GM23338 (cell line): ENCODE data around the gene TREML4. TPM values are rescaled to one million over a fixed set of nuclear protein-coding genes. Genes with fewer than 3 reads are reported as not detected.

Experiments
- ATAC-seq: fragments of 200-7000 bp; cut with Tn5 transposase; 3 replicates; pipeline ENCODE4 v1.9.1; 2020
- DNase-seq: peaks from one replicate; pipeline ENCODE4 v3.0.0-alpha.2; 2015; ENCODE audit warnings: low spot score
- H2AFZ ChIP-seq: fragments of 200-600 bp; sonication (generic); 2 replicates; pipeline ENCODE4 v1.8.0; 2016; ENCODE audit warnings: antibody characterized with exemption, mild to moderate bottlenecking, moderate library complexity
- H3F3A ChIP-seq: fragments of 200-600 bp; sonication (generic); replicated peaks from 2 replicates; pipeline ENCODE4 v1.8.0; 2017; ENCODE audit warnings: antibody characterized with exemption, mixed run types, low read depth
- H3K27ac ChIP-seq: fragments of 200-600 bp; sonication (generic); 2 replicates; pipeline ENCODE4 v1.6.1; 2016; ENCODE audit warnings: low read depth
- H3K27me3 ChIP-seq: fragments of 200-600 bp; sonication (generic); 2 replicates; pipeline ENCODE4 v1.8.0; 2016; ENCODE audit warnings: mild to moderate bottlenecking, mixed run types, moderate library complexity; ENCODE audit not compliant: insufficient read depth
- H3K36me3 ChIP-seq: fragments of 200-600 bp; sonication (generic); 2 replicates; pipeline ENCODE4 v1.8.0; 2016; ENCODE audit warnings: mild to moderate bottlenecking; ENCODE audit not compliant: insufficient read depth
- H3K4me1 ChIP-seq: fragments of 200-600 bp; sonication (generic); 2 replicates; pipeline ENCODE4 v1.8.0; 2016; ENCODE audit warnings: mild to moderate bottlenecking, moderate library complexity; ENCODE audit not compliant: insufficient read depth
- H3K4me2 ChIP-seq: fragments of 200-600 bp; sonication (generic); 2 replicates; pipeline ENCODE4 v1.7.1; 2017; ENCODE audit warnings: mixed run types
- H3K4me3 ChIP-seq: fragments of 200-600 bp; sonication (generic); 2 replicates; pipeline ENCODE4 v1.6.1; 2016; ENCODE audit warnings: mixed run types
- H3K79me2 ChIP-seq: fragments of 200-600 bp; sonication (generic); replicated peaks from 2 replicates; pipeline ENCODE4 v1.8.0; 2017; ENCODE audit warnings: mild to moderate bottlenecking; ENCODE audit not compliant: insufficient read depth
- H3K9me2 ChIP-seq: fragments of 200-600 bp; sonication (generic); 2 replicates; pipeline ENCODE4 v1.8.0; 2017; ENCODE audit not compliant: insufficient read depth
- H4K20me1 ChIP-seq: fragments of 200-600 bp; sonication (generic); replicated peaks from 2 replicates; pipeline ENCODE4 v1.8.0; 2017; ENCODE audit warnings: mild to moderate bottlenecking; ENCODE audit not compliant: insufficient read depth
- H3K27ac Mint-ChIP-seq: 2 replicates; pipeline ENCODE4 v1.8.0; 2020; ENCODE audit warnings: inconsistent platforms, mild to moderate bottlenecking, moderate library complexity, mixed read lengths
- H3K27me3 Mint-ChIP-seq: 3 replicates; pipeline ENCODE4 v1.8.0; 2022; ENCODE audit warnings: low read depth, mild to moderate bottlenecking, moderate library complexity, mixed read lengths, inconsistent platforms; ENCODE audit not compliant: insufficient read depth, poor library complexity
- H3K36me3 Mint-ChIP-seq: 3 replicates; pipeline ENCODE4 v1.8.0; 2021; ENCODE audit warnings: low read depth, mild to moderate bottlenecking, inconsistent platforms, moderate library complexity, mixed read lengths
- H3K4me1 Mint-ChIP-seq: 3 replicates; pipeline ENCODE4 v1.8.0; 2020; ENCODE audit warnings: mild to moderate bottlenecking, inconsistent platforms, mixed read lengths
- H3K4me3 Mint-ChIP-seq: 3 replicates; pipeline ENCODE4 v1.8.0; 2021; ENCODE audit warnings: moderate library complexity, mild to moderate bottlenecking, inconsistent platforms, mixed read lengths
- H3K9me3 Mint-ChIP-seq: 3 replicates; pipeline ENCODE4 v1.8.0; 2020; ENCODE audit warnings: moderate library complexity, mild to moderate bottlenecking, inconsistent platforms, mixed read lengths
- CREB1 ChIP-seq: fragments of 250-450 bp; sonication (Bioruptor Pico); IDR thresholded peaks from 2 replicates; pipeline ENCODE4 v1.5.0; 2020; ENCODE audit warnings: low read depth, mild to moderate bottlenecking, moderate library complexity
- EZH2 ChIP-seq: fragments of 200-600 bp; sonication (generic); IDR thresholded peaks from one replicate; pipeline ENCODE4 v1.8.0; 2017; ENCODE audit warnings: antibody characterized with exemption, mild to moderate bottlenecking, low read depth; ENCODE audit not compliant: unreplicated experiment
- EZH2phosphoT487 ChIP-seq: fragments of 200-600 bp; sonication (generic); IDR thresholded peaks from one replicate; pipeline ENCODE4 v1.8.1; 2018; ENCODE audit warnings: antibody characterized with exemption; ENCODE audit not compliant: unreplicated experiment
- JUNB ChIP-seq: IDR thresholded peaks from one replicate; pipeline ENCODE4 v1.6.1; 2016; ENCODE audit warnings: antibody characterized with exemption; ENCODE audit not compliant: unreplicated experiment
- NANOG ChIP-seq: IDR thresholded peaks from 2 replicates; pipeline ENCODE4 v1.6.1; 2016; ENCODE audit warnings: antibody characterized with exemption, borderline replicate concordance
- POLR2AphosphoS5 ChIP-seq: IDR thresholded peaks from 2 replicates; pipeline ENCODE4 v1.6.1; 2016; ENCODE audit warnings: antibody characterized with exemption, low read depth
- STAT1 ChIP-seq: IDR thresholded peaks from one replicate; pipeline ENCODE4 v1.6.1; 2016; ENCODE audit warnings: antibody characterized with exemption; ENCODE audit not compliant: unreplicated experiment
- ZNF114 ChIP-seq: fragments of 250-450 bp; sonication (Bioruptor Pico); IDR thresholded peaks from 2 replicates; pipeline ENCODE4 v1.5.0; 2020; ENCODE audit warnings: mild to moderate bottlenecking, moderate library complexity
- ZNF331 ChIP-seq: fragments of 250-450 bp; sonication (Bioruptor Pico); IDR thresholded peaks from 2 replicates; pipeline ENCODE4 v1.5.0; 2020; ENCODE audit warnings: low read depth, mild to moderate bottlenecking, moderate library complexity
- polyA plus RNA-seq: library from polyadenylated mRNA; unstranded; fragments of >200 nt; fragmentation: Nextera tagmentation; extraction: Ambion mirVana; gene quantifications from 2 replicates; pipeline ENCODE4 v1.2.1, GENCODE V29; 2016
- total RNA-seq: library from RNA; depleted of rRNA; stranded (reverse); fragments of >200 nt; shearing (Covaris generic); gene quantifications from 2 replicates; pipeline ENCODE4 v1.2.3, GENCODE V29; 2014
- TF ChIP-seq, protein P1 (sequence below), 2 experiments: fragments of 200-600 bp in 1 of 2; sonication (generic) in 1 of 2; conservative IDR thresholded peaks; 2 replicates each; pipeline versions ENCODE4 v1.5.1 to v1.6.1; 2016 to 2017; ENCODE audit warnings: antibody characterized with exemption in 2 of 2, low read depth in 2 of 2, mild to moderate bottlenecking in 2 of 2, moderate library complexity in 1 of 2
- TF ChIP-seq, protein P2 (sequence below): IDR thresholded peaks from 2 replicates; pipeline ENCODE4 v1.6.1; 2016; ENCODE audit warnings: antibody characterized with exemption
- TF ChIP-seq, protein P3 (sequence below): IDR thresholded peaks from one replicate; pipeline ENCODE4 v1.6.1; 2018; ENCODE audit warnings: antibody characterized with exemption; ENCODE audit not compliant: unreplicated experiment
- TF ChIP-seq, protein P4 (sequence below): fragments of 250-450 bp; sonication (Bioruptor Pico); IDR thresholded peaks from 2 replicates; pipeline ENCODE4 v1.5.0; 2020; ENCODE audit warnings: mild to moderate bottlenecking, moderate library complexity

Gene TREML4
- total and polyA plus RNA-seq, 2 experiments from 2014 or later: not detected

DNA sequence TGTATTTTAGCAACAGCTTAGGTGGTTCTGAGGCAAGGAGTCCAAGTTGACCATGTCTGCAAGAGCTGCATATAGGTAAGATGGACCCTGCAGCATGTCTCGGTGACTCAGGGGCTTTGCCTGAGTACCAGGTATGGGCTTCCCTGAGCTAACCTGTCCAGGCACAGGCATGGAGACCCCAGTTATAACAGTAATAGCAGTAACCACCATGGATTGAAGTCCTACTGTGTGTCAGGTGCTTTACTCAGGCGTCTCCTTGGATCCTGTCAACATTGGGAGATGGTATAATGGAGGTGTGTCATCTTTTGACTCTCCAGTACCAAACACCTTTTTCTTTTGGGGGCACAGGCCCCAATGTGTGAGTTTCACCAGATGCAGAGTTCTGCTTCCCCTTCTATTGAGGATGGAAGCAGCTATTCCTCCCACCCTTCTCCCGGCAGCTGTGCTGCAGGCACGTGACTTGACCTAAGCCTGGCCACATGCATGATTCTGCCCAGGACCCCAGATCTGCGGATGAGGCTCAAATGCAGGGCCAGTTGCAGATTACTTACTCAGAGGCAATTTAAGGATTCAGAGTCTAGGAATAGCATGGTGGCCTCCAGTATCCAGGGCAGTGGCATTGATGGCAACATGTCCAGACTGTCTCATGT, 44.6 kb downstream of the TREML4 start:
- Histone ChIP-seq H3K4me2 (no peak overlapping the region), H3K27me3 (no peaks in the 10 kb centered on the region), H2AFZ (no peak overlapping the region), H4K20me1 (no peaks in the 10 kb centered on the region), H3F3A (no peaks in the 10 kb centered on the region), H3K4me1 (no peaks in the 10 kb centered on the region), H3K36me3 (no peaks in the 10 kb centered on the region), H3K79me2 (no peaks in the 10 kb centered on the region), H3K9me2 (peaks cover 6% of the 10 kb centered on the region; the same call in 1 of the 2 replicates), H3K4me3 (no peak overlapping the region), H3K27ac (no peak overlapping the region)
- Mint-ChIP-seq H3K27ac (no peak overlapping the region), H3K4me1 (no peaks in the 10 kb centered on the region), H3K9me3 (no peaks in the 10 kb centered on the region; the same call in 1 of the 3 replicates), H3K36me3 (no peaks in the 10 kb centered on the region), H3K4me3 (no peak overlapping the region), H3K27me3 (peaks cover 5% of the 10 kb centered on the region)
- ATAC-seq (no peak), DNase-seq (no peak)
- no peak for TF ChIP-seq EZH2phosphoT487
- TF ChIP-seq JUNB: no peak
- TF ChIP-seq POLR2AphosphoS5: no peak
- TF ChIP-seq STAT1: no peak
- TF ChIP-seq, protein P1, sequence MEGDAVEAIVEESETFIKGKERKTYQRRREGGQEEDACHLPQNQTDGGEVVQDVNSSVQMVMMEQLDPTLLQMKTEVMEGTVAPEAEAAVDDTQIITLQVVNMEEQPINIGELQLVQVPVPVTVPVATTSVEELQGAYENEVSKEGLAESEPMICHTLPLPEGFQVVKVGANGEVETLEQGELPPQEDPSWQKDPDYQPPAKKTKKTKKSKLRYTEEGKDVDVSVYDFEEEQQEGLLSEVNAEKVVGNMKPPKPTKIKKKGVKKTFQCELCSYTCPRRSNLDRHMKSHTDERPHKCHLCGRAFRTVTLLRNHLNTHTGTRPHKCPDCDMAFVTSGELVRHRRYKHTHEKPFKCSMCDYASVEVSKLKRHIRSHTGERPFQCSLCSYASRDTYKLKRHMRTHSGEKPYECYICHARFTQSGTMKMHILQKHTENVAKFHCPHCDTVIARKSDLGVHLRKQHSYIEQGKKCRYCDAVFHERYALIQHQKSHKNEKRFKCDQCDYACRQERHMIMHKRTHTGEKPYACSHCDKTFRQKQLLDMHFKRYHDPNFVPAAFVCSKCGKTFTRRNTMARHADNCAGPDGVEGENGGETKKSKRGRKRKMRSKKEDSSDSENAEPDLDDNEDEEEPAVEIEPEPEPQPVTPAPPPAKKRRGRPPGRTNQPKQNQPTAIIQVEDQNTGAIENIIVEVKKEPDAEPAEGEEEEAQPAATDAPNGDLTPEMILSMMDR (conservative IDR thresholded peaks at IDR 0.05; ENCODE audit: low read depth in 2 of 2): no peak
- TF ChIP-seq, protein P2, sequence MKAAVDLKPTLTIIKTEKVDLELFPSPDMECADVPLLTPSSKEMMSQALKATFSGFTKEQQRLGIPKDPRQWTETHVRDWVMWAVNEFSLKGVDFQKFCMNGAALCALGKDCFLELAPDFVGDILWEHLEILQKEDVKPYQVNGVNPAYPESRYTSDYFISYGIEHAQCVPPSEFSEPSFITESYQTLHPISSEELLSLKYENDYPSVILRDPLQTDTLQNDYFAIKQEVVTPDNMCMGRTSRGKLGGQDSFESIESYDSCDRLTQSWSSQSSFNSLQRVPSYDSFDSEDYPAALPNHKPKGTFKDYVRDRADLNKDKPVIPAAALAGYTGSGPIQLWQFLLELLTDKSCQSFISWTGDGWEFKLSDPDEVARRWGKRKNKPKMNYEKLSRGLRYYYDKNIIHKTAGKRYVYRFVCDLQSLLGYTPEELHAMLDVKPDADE: no peak
- TF ChIP-seq ZNF331 (CRISPR knock-in tag): no peak
- TF ChIP-seq ZNF114: no peak
- TF ChIP-seq CREB1 (CRISPR knock-in tag): no peak
- TF ChIP-seq, protein P3, sequence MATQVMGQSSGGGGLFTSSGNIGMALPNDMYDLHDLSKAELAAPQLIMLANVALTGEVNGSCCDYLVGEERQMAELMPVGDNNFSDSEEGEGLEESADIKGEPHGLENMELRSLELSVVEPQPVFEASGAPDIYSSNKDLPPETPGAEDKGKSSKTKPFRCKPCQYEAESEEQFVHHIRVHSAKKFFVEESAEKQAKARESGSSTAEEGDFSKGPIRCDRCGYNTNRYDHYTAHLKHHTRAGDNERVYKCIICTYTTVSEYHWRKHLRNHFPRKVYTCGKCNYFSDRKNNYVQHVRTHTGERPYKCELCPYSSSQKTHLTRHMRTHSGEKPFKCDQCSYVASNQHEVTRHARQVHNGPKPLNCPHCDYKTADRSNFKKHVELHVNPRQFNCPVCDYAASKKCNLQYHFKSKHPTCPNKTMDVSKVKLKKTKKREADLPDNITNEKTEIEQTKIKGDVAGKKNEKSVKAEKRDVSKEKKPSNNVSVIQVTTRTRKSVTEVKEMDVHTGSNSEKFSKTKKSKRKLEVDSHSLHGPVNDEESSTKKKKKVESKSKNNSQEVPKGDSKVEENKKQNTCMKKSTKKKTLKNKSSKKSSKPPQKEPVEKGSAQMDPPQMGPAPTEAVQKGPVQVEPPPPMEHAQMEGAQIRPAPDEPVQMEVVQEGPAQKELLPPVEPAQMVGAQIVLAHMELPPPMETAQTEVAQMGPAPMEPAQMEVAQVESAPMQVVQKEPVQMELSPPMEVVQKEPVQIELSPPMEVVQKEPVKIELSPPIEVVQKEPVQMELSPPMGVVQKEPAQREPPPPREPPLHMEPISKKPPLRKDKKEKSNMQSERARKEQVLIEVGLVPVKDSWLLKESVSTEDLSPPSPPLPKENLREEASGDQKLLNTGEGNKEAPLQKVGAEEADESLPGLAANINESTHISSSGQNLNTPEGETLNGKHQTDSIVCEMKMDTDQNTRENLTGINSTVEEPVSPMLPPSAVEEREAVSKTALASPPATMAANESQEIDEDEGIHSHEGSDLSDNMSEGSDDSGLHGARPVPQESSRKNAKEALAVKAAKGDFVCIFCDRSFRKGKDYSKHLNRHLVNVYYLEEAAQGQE: no peak
- no peak for TF ChIP-seq EZH2
- no peak for TF ChIP-seq NANOG
- TF ChIP-seq, protein P4, sequence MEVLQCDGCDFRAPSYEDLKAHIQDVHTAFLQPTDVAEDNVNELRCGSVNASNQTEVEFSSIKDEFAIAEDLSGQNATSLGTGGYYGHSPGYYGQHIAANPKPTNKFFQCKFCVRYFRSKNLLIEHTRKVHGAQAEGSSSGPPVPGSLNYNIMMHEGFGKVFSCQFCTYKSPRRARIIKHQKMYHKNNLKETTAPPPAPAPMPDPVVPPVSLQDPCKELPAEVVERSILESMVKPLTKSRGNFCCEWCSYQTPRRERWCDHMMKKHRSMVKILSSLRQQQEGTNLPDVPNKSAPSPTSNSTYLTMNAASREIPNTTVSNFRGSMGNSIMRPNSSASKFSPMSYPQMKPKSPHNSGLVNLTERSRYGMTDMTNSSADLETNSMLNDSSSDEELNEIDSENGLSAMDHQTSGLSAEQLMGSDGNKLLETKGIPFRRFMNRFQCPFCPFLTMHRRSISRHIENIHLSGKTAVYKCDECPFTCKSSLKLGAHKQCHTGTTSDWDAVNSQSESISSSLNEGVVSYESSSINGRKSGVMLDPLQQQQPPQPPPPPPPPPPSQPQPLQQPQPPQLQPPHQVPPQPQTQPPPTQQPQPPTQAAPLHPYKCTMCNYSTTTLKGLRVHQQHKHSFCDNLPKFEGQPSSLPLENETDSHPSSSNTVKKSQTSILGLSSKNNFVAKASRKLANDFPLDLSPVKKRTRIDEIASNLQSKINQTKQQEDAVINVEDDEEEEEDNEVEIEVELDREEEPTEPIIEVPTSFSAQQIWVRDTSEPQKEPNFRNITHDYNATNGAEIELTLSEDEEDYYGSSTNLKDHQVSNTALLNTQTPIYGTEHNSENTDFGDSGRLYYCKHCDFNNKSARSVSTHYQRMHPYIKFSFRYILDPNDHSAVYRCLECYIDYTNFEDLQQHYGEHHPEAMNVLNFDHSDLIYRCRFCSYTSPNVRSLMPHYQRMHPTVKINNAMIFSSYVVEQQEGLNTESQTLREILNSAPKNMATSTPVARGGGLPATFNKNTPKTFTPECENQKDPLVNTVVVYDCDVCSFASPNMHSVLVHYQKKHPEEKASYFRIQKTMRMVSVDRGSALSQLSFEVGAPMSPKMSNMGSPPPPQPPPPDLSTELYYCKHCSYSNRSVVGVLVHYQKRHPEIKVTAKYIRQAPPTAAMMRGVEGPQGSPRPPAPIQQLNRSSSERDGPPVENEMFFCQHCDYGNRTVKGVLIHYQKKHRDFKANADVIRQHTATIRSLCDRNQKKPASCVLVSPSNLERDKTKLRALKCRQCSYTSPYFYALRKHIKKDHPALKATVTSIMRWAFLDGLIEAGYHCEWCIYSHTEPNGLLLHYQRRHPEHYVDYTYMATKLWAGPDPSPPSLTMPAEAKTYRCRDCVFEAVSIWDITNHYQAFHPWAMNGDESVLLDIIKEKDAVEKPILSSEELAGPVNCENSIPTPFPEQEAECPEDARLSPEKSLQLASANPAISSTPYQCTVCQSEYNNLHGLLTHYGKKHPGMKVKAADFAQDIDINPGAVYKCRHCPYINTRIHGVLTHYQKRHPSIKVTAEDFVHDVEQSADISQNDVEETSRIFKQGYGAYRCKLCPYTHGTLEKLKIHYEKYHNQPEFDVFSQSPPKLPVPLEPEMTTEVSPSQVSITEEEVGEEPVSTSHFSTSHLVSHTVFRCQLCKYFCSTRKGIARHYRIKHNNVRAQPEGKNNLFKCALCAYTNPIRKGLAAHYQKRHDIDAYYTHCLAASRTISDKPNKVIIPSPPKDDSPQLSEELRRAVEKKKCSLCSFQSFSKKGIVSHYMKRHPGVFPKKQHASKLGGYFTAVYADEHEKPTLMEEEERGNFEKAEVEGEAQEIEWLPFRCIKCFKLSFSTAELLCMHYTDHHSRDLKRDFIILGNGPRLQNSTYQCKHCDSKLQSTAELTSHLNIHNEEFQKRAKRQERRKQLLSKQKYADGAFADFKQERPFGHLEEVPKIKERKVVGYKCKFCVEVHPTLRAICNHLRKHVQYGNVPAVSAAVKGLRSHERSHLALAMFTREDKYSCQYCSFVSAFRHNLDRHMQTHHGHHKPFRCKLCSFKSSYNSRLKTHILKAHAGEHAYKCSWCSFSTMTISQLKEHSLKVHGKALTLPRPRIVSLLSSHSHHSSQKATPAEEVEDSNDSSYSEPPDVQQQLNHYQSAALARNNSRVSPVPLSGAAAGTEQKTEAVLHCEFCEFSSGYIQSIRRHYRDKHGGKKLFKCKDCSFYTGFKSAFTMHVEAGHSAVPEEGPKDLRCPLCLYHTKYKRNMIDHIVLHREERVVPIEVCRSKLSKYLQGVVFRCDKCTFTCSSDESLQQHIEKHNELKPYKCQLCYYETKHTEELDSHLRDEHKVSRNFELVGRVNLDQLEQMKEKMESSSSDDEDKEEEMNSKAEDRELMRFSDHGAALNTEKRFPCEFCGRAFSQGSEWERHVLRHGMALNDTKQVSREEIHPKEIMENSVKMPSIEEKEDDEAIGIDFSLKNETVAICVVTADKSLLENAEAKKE (CRISPR knock-in tag): no peak
